ENCODE data around the gene MAPK14. TPM values are rescaled to one million over a fixed set of nuclear protein-coding genes. Genes with fewer than 3 reads are reported as not detected.

MAPK14 gene
- total and polyA plus RNA-seq, 9 of the 15 experiments (the other 6 are each of a cell fraction or from before 2014, with no cell fraction given): 8.8 to 62.7 (median 35.5) TPM

GRCh38 chr6:36027501-36028087 lies at the start of gene MAPK14 (continued):
- TF ChIP-seq HNRNPLL (IDR thresholded peaks at IDR 0.05; ENCODE audit: low read depth, low read length, poor library complexity, severe bottlenecking): no peak
- TF ChIP-seq ZBTB1 (CRISPR knock-in tag; IDR thresholded peaks at IDR 0.05; ENCODE audit: borderline replicate concordance, low read depth): peak; percentile 64; the same call in 1 of the 2 replicates
- TF ChIP-seq NCOA2 (IDR thresholded peaks at IDR 0.05; ENCODE audit: partially characterized antibody in 2 of 2): peak in 1 of 2 experiments; percentile 93
- TF ChIP-seq RBM39 (optimal IDR thresholded peaks at IDR 0.05; ENCODE audit: low read depth, low read length): no peak
- no peak; the same call in 1 of the 2 replicates for TF ChIP-seq ZBTB33 (CRISPR knock-in tag; IDR thresholded peaks at IDR 0.05)
- TF ChIP-seq CTBP1 (IDR thresholded peaks at IDR 0.05; ENCODE audit: borderline replicate concordance): peak; percentile 55
- peak; percentile 90 for TF ChIP-seq XRCC5 (IDR thresholded peaks at IDR 0.05; ENCODE audit: low read depth, low read length)
- TF ChIP-seq CBX2 (IDR thresholded peaks at IDR 0.05; ENCODE audit: insufficient read depth, low read length, poor library complexity, severe bottlenecking): no peak
- TF ChIP-seq, protein P1, sequence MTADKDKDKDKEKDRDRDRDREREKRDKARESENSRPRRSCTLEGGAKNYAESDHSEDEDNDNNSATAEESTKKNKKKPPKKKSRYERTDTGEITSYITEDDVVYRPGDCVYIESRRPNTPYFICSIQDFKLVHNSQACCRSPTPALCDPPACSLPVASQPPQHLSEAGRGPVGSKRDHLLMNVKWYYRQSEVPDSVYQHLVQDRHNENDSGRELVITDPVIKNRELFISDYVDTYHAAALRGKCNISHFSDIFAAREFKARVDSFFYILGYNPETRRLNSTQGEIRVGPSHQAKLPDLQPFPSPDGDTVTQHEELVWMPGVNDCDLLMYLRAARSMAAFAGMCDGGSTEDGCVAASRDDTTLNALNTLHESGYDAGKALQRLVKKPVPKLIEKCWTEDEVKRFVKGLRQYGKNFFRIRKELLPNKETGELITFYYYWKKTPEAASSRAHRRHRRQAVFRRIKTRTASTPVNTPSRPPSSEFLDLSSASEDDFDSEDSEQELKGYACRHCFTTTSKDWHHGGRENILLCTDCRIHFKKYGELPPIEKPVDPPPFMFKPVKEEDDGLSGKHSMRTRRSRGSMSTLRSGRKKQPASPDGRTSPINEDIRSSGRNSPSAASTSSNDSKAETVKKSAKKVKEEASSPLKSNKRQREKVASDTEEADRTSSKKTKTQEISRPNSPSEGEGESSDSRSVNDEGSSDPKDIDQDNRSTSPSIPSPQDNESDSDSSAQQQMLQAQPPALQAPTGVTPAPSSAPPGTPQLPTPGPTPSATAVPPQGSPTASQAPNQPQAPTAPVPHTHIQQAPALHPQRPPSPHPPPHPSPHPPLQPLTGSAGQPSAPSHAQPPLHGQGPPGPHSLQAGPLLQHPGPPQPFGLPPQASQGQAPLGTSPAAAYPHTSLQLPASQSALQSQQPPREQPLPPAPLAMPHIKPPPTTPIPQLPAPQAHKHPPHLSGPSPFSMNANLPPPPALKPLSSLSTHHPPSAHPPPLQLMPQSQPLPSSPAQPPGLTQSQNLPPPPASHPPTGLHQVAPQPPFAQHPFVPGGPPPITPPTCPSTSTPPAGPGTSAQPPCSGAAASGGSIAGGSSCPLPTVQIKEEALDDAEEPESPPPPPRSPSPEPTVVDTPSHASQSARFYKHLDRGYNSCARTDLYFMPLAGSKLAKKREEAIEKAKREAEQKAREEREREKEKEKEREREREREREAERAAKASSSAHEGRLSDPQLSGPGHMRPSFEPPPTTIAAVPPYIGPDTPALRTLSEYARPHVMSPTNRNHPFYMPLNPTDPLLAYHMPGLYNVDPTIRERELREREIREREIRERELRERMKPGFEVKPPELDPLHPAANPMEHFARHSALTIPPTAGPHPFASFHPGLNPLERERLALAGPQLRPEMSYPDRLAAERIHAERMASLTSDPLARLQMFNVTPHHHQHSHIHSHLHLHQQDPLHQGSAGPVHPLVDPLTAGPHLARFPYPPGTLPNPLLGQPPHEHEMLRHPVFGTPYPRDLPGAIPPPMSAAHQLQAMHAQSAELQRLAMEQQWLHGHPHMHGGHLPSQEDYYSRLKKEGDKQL (CRISPR knock-in tag; IDR thresholded peaks at IDR 0.05; ENCODE audit: borderline replicate concordance): no peak
- TF ChIP-seq SP2 (IDR thresholded peaks at IDR 0.05; ENCODE audit: extremely low read depth, low read depth, low read length, poor library complexity, severe bottlenecking): peak; percentile 33
- TF ChIP-seq THRAP3 (IDR thresholded peaks at IDR 0.05; ENCODE audit: borderline replicate concordance): no peak
- TF ChIP-seq ZNF76 (CRISPR knock-in tag; IDR thresholded peaks at IDR 0.05; ENCODE audit: borderline replicate concordance): peak; percentile 76; the same call in 1 of the 2 replicates
- no peak for TF ChIP-seq CUX1 (CRISPR knock-in tag; IDR thresholded peaks at IDR 0.05)
- TF ChIP-seq DNMT1 (IDR thresholded peaks at IDR 0.05): no peak
